ENCODE data around the gene CACYBP. TPM values are rescaled to one million over a fixed set of nuclear protein-coding genes. Genes with fewer than 3 reads are reported as not detected.

CACYBP gene
- total and polyA plus RNA-seq, 2 donors (not counting 3 experiments of a cell fraction or from before 2014, with no cell fraction given), result 29.5 to 149 TPM

DNA sequence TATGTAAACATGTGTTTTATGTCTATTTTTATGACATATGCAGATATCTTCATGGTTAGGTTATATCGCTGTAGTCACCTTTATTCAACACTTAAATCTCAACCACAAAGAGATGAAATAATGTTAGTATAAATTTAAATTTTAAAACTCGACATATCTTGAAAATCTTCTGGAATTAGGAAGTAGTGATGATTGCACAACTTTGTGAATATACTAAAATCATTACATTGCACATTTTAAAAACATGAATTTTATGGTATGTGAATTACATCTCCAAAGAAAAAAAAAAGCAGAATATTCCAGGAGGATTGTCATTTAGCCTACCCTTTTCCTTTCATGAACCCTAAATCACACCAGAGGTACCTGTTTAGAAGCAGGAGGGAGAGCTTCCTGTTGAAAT, 39.4 kb upstream of the CACYBP start:
- FAIRE-seq, result no peak
- POLR2A ChIA-PET, result no interaction called here
- no peaks in the 10 kb centered on the region for H3K4me1 ChIP-seq (ENCODE audit: control insufficient read depth, extremely low read depth, insufficient read depth, low read length)

DNA sequence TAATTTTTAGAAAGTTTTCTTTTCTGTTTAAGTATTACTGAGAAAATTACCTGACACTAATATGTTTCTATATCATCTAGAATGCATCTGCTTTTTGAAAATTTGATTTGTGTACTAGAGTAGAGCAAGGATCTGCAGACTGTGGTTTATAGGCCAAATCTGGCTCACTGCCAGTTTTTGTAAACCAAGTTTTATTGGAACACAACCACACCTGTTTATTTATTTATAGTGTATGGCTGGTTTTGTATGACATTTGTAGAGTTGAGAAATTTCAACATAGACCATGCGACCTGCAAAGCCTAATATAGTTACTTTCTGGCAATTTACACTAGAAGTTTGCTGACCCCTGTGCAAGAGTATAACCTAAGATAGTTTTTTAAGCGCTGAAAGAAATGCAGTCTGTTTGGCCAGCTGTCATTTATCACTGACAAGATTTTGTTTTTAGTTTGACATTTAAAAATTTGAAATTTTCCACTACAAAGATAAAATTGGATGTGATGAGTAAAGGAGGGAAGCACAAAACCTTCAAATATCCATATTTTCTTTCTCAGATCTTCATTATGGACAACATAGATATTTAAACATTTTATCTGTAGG, 36.1 kb upstream of the CACYBP start:
- CTCF ChIA-PET, result interaction anchor here (1.0 kb wide), 1 partner anchor 15 kb away, joined by 3 read pairs; no protein-coding TSS in a partner anchor
- TF ChIP-seq, protein P1, sequence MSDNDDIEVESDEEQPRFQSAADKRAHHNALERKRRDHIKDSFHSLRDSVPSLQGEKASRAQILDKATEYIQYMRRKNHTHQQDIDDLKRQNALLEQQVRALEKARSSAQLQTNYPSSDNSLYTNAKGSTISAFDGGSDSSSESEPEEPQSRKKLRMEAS (IDR thresholded peaks at IDR 0.05; ENCODE audit: insufficient read depth, insufficient read length), result no peak
- TF ChIP-seq JUN (IDR thresholded peaks at IDR 0.05; ENCODE audit: borderline replicate concordance, insufficient read depth, insufficient read length, low read depth) (no peak), GATA2 (IDR thresholded peaks at IDR 0.05; ENCODE audit: insufficient read depth, insufficient read length, low read depth, low read length) (no peak), EZH2 (IDR thresholded peaks at IDR 0.05; ENCODE audit: borderline replicate concordance, low read depth, low read length, severe bottlenecking) (no peak), MYC (IDR thresholded peaks at IDR 0.05; ENCODE audit: low read depth, low read length) (no peak)
- Histone ChIP-seq H3K36me3 (ENCODE audit: control insufficient read depth in 2 of 2, extremely low read depth in 1 of 2, insufficient read depth in 2 of 2, low read length in 2 of 2) (no peaks in the 10 kb centered on the region), H3K4me3 (replicated peaks in 1 of 3; ENCODE audit: insufficient read depth in 1 of 3, low read depth in 1 of 3, low read length in 3 of 3) (no peak overlapping the region), H3K27me3 (ENCODE audit: control insufficient read depth in 2 of 2, insufficient read depth in 2 of 2, low read length in 2 of 2) (no peaks in the 10 kb centered on the region), H3K27ac (ENCODE audit: insufficient read depth, low read depth, low read length) (no peak overlapping the region), H3K9me1 (replicated peaks; ENCODE audit: control insufficient read depth, extremely low read depth, insufficient read depth, low read length) (no peaks in the 10 kb centered on the region), H4K20me1 (replicated peaks; ENCODE audit: control insufficient read depth, extremely low read depth, insufficient read depth, low read length) (no peaks in the 10 kb centered on the region), H3K79me2 (ENCODE audit: control insufficient read depth, insufficient read depth, low read length) (no peaks in the 10 kb centered on the region), H3K9me3 (replicated peaks; ENCODE audit: control insufficient read depth, insufficient read depth, low read length) (no peaks in the 10 kb centered on the region), H3K9ac (replicated peaks; ENCODE audit: extremely low read depth, insufficient read depth, low read length) (no peak overlapping the region), H2AFZ (ENCODE audit: low read depth, low read length) (no peak overlapping the region), H3K4me2 (ENCODE audit: insufficient read depth, low read length) (no peak overlapping the region), H3K4me1 (ENCODE audit: control insufficient read depth, extremely low read depth, insufficient read depth, low read length) (peaks cover 19% of the 10 kb centered on the region)
- dilution Hi-C loops (cut with MboI; ENCODE audit: extremely low pct_ligation_motif_present, low sequenced_read_pairs) (no loop called here), intact Hi-C loops (cut with micrococcal nuclease) (no loop called here)
- no TSS peak for BruUV-seq (replicated peaks)
- FAIRE-seq, result no peak
- POLR2A ChIA-PET, result no interaction called here
- no peak for DNase-seq (ENCODE audit: low read depth, low spot score)

More for the DNA sequence above, 39.4 kb upstream of the CACYBP start:
- Histone ChIP-seq H3K27ac (ENCODE audit: insufficient read depth, low read depth, low read length) (no peak overlapping the region), H3K9ac (replicated peaks; ENCODE audit: extremely low read depth, insufficient read depth, low read length) (no peak overlapping the region), H3K4me2 (ENCODE audit: insufficient read depth, low read length) (no peak overlapping the region), H3K36me3 (ENCODE audit: control insufficient read depth in 2 of 2, extremely low read depth in 1 of 2, insufficient read depth in 2 of 2, low read length in 2 of 2) (no peaks in the 10 kb centered on the region), H3K9me3 (replicated peaks; ENCODE audit: control insufficient read depth, insufficient read depth, low read length) (no peaks in the 10 kb centered on the region), H2AFZ (ENCODE audit: low read depth, low read length) (no peak overlapping the region), H4K20me1 (replicated peaks; ENCODE audit: control insufficient read depth, extremely low read depth, insufficient read depth, low read length) (no peaks in the 10 kb centered on the region), H3K79me2 (ENCODE audit: control insufficient read depth, insufficient read depth, low read length) (no peaks in the 10 kb centered on the region), H3K4me3 (replicated peaks in 1 of 3; ENCODE audit: insufficient read depth in 1 of 3, low read depth in 1 of 3, low read length in 3 of 3) (no peak overlapping the region), H3K27me3 (ENCODE audit: control insufficient read depth in 2 of 2, insufficient read depth in 2 of 2, low read length in 2 of 2) (no peaks in the 10 kb centered on the region), H3K9me1 (replicated peaks; ENCODE audit: control insufficient read depth, extremely low read depth, insufficient read depth, low read length) (no peaks in the 10 kb centered on the region)
- TF ChIP-seq, protein P2, sequence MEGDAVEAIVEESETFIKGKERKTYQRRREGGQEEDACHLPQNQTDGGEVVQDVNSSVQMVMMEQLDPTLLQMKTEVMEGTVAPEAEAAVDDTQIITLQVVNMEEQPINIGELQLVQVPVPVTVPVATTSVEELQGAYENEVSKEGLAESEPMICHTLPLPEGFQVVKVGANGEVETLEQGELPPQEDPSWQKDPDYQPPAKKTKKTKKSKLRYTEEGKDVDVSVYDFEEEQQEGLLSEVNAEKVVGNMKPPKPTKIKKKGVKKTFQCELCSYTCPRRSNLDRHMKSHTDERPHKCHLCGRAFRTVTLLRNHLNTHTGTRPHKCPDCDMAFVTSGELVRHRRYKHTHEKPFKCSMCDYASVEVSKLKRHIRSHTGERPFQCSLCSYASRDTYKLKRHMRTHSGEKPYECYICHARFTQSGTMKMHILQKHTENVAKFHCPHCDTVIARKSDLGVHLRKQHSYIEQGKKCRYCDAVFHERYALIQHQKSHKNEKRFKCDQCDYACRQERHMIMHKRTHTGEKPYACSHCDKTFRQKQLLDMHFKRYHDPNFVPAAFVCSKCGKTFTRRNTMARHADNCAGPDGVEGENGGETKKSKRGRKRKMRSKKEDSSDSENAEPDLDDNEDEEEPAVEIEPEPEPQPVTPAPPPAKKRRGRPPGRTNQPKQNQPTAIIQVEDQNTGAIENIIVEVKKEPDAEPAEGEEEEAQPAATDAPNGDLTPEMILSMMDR (IDR thresholded peaks at IDR 0.05; ENCODE audit: extremely low read depth in 1 of 2, insufficient read depth in 1 of 2, low read depth in 1 of 2, low read length in 2 of 2), result no peak
- TF ChIP-seq, protein P1 (IDR thresholded peaks at IDR 0.05; ENCODE audit: insufficient read depth, insufficient read length), result no peak
- dilution Hi-C loops (cut with MboI; ENCODE audit: extremely low pct_ligation_motif_present, low sequenced_read_pairs), result no loop called here
- intact Hi-C loops (cut with micrococcal nuclease), result no loop called here
- CTCF ChIA-PET, result no interaction called here
- BruUV-seq (replicated peaks), result no TSS peak
- DNase-seq (ENCODE audit: low read depth, low spot score), result no peak
